Endodermal cell (in vitro differentiated cells): Measurements from ENCODE around the gene TNNT2. TPM values are rescaled to one million over a fixed set of nuclear protein-coding genes. Genes with fewer than 3 reads are reported as not detected.

ENCODE experiments used
- DNase-seq: peaks from one replicate; pipeline ENCODE4 v3.0.0-alpha.2; 2017
- H3K27ac ChIP-seq: 2 replicates; pipeline ENCODE4 v1.5.1; 2013; ENCODE audit warnings: mild to moderate bottlenecking, low read depth, low read length, moderate library complexity
- H3K27me3 ChIP-seq: 2 replicates; pipeline ENCODE4 v1.6.1; 2013; ENCODE audit warnings: mild to moderate bottlenecking, low read length, moderate library complexity; ENCODE audit not compliant: insufficient read depth, control insufficient read depth, poor library complexity, severe bottlenecking
- H3K36me3 ChIP-seq: 2 replicates; pipeline ENCODE4 v1.7.0; 2013; ENCODE audit warnings: mild to moderate bottlenecking, low read length, moderate library complexity; ENCODE audit not compliant: control insufficient read depth, insufficient read depth
- H3K4me1 ChIP-seq: one replicate; pipeline ENCODE4 v1.7.0; 2013; ENCODE audit warnings: low read length; ENCODE audit not compliant: control insufficient read depth, insufficient read depth
- H3K4me3 ChIP-seq: 2 replicates; pipeline ENCODE4 v1.5.1; 2013; ENCODE audit warnings: mild to moderate bottlenecking, low read length, moderate library complexity
- H3K9ac ChIP-seq: 2 replicates; pipeline ENCODE4 v1.6.1; 2013; ENCODE audit warnings: mild to moderate bottlenecking, low read length, moderate library complexity; ENCODE audit not compliant: poor library complexity, severe bottlenecking; ENCODE audit errors: extremely low read depth
- H3K9me3 ChIP-seq: 2 replicates; pipeline ENCODE4 v1.6.1; 2013; ENCODE audit warnings: mild to moderate bottlenecking, low read length, moderate library complexity; ENCODE audit not compliant: control insufficient read depth
- H3K27ac Mint-ChIP-seq: 2 replicates; pipeline ENCODE4 v1.8.0; 2020; ENCODE audit warnings: mixed read lengths
- H3K27me3 Mint-ChIP-seq: 2 replicates; pipeline ENCODE4 v1.8.0; 2021; ENCODE audit warnings: mild to moderate bottlenecking, mixed read lengths; ENCODE audit not compliant: insufficient read depth
- H3K36me3 Mint-ChIP-seq: 2 replicates; pipeline ENCODE4 v1.8.0; 2020; ENCODE audit warnings: low read depth, mixed read lengths
- H3K4me1 Mint-ChIP-seq: 2 replicates; pipeline ENCODE4 v1.8.0; 2020; ENCODE audit warnings: mixed read lengths
- H3K4me3 Mint-ChIP-seq: 2 replicates; pipeline ENCODE4 v1.8.0; 2020; ENCODE audit warnings: mild to moderate bottlenecking, moderate library complexity, mixed read lengths
- H3K9me3 Mint-ChIP-seq: 2 replicates; pipeline ENCODE4 v1.8.0; 2020; ENCODE audit warnings: mild to moderate bottlenecking, mixed read lengths
- CTCF ChIP-seq: fragments of 200-600 bp; sonication (generic); conservative IDR thresholded peaks from 2 replicates; pipeline ENCODE4 v1.5.0; 2021; ENCODE audit warnings: antibody characterized with exemption, mild to moderate bottlenecking
- WGBS, 2 experiments: methylation state at CpG; one replicate each; pipeline versions ENCODE4 v1.1.5 to v1.1.7; 2013; ENCODE audit warnings: missing lambda C conversion rate in 2 of 2, mixed read lengths in 1 of 2; ENCODE audit not compliant: insufficient coverage in 1 of 2, insufficient read length in 1 of 2; 5-methylcytosine and 5-hydroxymethylcytosine counted together
- total RNA-seq, 2 donors: library from RNA; stranded (reverse); fragmentation: NEBNext Ultra II Directional in 1 of 2; extraction: Animal tissue kit (Norgen Biotek cat#: 25700) in 1 of 2; gene quantifications; 2 replicates in 1 of 2; 3 replicates in 1 of 2; pipeline ENCODE4 v1.2.1, GENCODE V29; 2021

TNNT2 gene
- total RNA-seq, 2 donors from 2014 or later, result 0.35 to 0.88 TPM

GRCh38 chr1:201371792-201372191 is 5.7 kb downstream of the TNNT2 start:
- H3K27me3 Mint-ChIP-seq, result peaks cover 10% of the 10 kb centered on the region
- H3K27me3 ChIP-seq, result no peaks in the 10 kb centered on the region
- H3K4me1 Mint-ChIP-seq, result peaks cover 32% of the 10 kb centered on the region

GRCh38 chr1:201371276-201371675 is 6.2 kb downstream of the TNNT2 start:
- Histone ChIP-seq H3K27me3 (no peaks in the 10 kb centered on the region), H3K9me3 (no peaks in the 10 kb centered on the region), H3K9ac (no peak overlapping the region), H3K4me1 (peaks cover 19% of the 10 kb centered on the region), H3K36me3 (no peaks in the 10 kb centered on the region), H3K27ac (no peak overlapping the region), H3K4me3 (no peak overlapping the region)
- TF ChIP-seq CTCF, result no peak
- H3K36me3 Mint-ChIP-seq, result no peaks in the 10 kb centered on the region
- H3K4me1 Mint-ChIP-seq, result peaks cover 30% of the 10 kb centered on the region
- H3K9me3 Mint-ChIP-seq, result no peaks in the 10 kb centered on the region
- no peak overlapping the region for H3K27ac Mint-ChIP-seq
- 94 to 97% methylated on average over 9 of the region's 9 CpGs for WGBS, 2 experiments
- DNase-seq, result no peak
- peaks cover 10% of the 10 kb centered on the region for H3K27me3 Mint-ChIP-seq
- H3K4me3 Mint-ChIP-seq, result no peak overlapping the region

More at GRCh38 chr1:201371792-201372191, 5.7 kb downstream of the TNNT2 start:
- Histone ChIP-seq H3K9ac (no peak overlapping the region), H3K36me3 (no peaks in the 10 kb centered on the region), H3K27ac (no peak overlapping the region), H3K9me3 (no peaks in the 10 kb centered on the region), H3K4me3 (no peak overlapping the region), H3K4me1 (peaks cover 22% of the 10 kb centered on the region)
- no peak for TF ChIP-seq CTCF
- H3K36me3 Mint-ChIP-seq, result no peaks in the 10 kb centered on the region
- no peak for DNase-seq
- H3K4me3 Mint-ChIP-seq, result no peak overlapping the region
- H3K27ac Mint-ChIP-seq, result no peak overlapping the region
- WGBS, 2 experiments, result 92 to 94% methylated on average over 6 of the region's 6 CpGs
- no peaks in the 10 kb centered on the region for H3K9me3 Mint-ChIP-seq

- 80 to 98% methylated on average over 3 of the region's 3 CpGs for WGBS, 2 experiments
- TF ChIP-seq CTCF, result no peak
- no peak overlapping the region for H3K4me3 ChIP-seq
- Mint-ChIP-seq H3K36me3 (no peaks in the 10 kb centered on the region), H3K9me3 (no peaks in the 10 kb centered on the region), H3K4me3 (no peak overlapping the region), H3K27me3 (peaks cover 10% of the 10 kb centered on the region), H3K4me1 (peaks cover 23% of the 10 kb centered on the region), H3K27ac (no peak overlapping the region)
- H3K9me3 ChIP-seq, result no peaks in the 10 kb centered on the region
- H3K27me3 ChIP-seq, result no peaks in the 10 kb centered on the region
- H3K9ac ChIP-seq, result no peak overlapping the region
- H3K36me3 ChIP-seq, result no peaks in the 10 kb centered on the region
- DNase-seq, result no peak
- H3K27ac ChIP-seq, result no peak overlapping the region
- peaks cover 13% of the 10 kb centered on the region for H3K4me1 ChIP-seq
These were observed 7.0 kb downstream of the TNNT2 start for GRCh38 chr1:201370500-201370899.
